Stimulated activated CD4-positive, alpha-beta T cell treated with anti-CD3 and anti-CD28 coated beads, Interleukin-15, amount 100 ng/mL, for 48 hours (primary cell): ENCODE data around the gene TTLL5.
"Not testable (repeated sequence)": the region's sequence is repeated elsewhere in the genome, so short reads cannot be mapped to it uniquely, and the experiment has no call there.

Source experiments
- DNase-seq, 2 donors: peaks; one replicate each; pipeline ENCODE4 v3.0.0-alpha.2; 2020; ENCODE audit warnings: low read depth in 2 of 2

TTLL5 gene

DNA sequence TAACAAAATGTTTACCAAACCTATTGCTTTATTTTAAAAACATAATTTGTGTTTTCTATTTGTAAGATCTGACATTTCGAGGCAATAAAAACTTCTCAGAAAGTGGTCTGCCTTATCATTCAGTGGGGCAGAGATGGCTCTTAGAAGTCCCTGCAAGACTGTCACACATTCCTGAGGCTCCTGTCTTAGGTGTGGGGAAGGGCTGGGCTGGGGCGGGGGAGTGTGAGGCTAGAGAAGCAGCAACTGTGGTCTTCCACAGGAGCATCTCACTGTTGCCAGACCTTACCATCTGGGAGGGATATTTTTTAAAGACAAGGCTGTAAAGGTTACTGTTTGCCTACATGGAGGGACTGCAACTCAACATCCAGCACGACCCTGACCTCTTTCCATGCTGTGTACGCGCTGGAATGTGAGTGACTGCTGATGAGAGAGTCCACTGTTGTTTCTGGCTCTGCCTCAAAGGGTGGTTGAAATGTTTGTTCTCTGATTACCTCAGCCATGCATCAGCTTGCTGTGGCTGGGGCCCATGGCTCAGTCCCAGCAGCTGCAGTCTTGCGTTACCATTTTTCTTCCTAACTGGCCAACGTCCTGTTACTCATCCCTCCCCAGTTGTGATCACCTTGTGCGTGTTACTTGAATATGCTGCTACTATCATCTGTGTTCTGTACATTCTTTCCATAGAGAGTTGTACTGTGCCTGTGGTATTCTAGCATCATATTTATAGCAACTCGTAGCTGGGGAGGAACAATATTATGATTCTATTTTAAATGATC lies 12.8 kb upstream of the TTLL5 start:
- DNase-seq = no peak

GRCh38 chr14:75649337-75649736 lies 11.7 kb upstream of the TTLL5 start:
- no peak for DNase-seq

DNA sequence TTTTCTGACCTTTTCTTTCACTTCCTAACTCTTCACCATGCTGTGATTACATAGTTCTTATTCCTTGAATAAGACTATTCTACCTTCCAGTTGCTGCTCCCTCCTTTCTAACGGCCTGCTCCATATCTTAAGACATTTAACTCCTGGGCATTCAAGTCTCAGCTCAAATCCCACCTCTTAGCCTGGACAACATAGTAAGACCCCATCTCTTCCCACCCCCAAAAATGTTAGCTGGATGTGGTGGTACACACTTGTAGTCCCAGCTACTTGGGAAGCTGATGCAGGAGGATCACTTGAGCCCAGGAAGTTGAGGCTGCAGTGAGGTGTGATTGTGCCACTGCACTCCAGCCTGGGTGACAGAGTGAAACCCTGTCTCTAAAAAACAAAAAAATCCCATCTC lies 11.3 kb upstream of the TTLL5 start:
- no peak for DNase-seq

DNA sequence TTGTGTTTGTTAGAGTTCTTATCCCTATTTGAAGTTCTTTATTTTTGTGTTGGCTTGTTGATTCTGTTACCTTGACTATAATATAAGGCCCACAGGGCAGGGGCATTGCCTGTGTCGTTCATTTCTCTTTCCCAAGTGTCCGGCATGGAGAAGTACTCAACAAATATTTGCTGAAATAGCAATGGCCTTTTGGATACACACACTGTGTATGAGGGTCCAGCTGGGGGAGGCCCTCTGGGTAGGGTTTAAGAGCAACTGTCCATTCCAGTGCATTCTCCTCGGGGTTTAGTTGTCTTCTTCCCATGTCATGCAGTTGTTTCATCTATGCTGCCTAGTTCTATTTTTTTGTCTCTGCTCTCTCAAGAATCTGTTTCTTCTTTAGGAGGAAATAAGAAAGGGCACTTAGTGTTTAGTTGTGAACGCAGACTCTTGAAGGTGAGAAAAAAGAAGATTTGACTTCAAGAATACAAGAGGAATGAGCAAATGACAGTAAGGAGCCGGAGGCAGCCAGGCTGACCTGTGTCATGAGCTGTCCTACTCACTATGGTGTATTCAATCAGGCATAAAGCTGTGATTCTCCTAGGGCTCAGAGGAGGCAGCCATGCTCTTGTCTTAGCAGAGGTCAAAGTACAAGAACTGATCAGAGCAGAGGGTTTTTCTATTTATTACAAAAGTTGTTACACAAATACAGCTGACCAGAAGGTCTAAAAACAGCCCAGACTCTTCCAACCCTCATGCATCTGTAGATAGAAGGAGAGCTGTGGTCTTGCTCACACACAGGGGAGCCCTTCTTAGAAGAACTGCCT lies 10.6 kb upstream of the TTLL5 start:
- no peak for DNase-seq

GRCh38 chr14:75653563-75653962 lies 7.5 kb upstream of the TTLL5 start:
- DNase-seq = no peak

GRCh38 chr14:75654127-75654732 lies 6.8 kb upstream of the TTLL5 start:
- DNase-seq = peak; percentile 62 to 76

DNA sequence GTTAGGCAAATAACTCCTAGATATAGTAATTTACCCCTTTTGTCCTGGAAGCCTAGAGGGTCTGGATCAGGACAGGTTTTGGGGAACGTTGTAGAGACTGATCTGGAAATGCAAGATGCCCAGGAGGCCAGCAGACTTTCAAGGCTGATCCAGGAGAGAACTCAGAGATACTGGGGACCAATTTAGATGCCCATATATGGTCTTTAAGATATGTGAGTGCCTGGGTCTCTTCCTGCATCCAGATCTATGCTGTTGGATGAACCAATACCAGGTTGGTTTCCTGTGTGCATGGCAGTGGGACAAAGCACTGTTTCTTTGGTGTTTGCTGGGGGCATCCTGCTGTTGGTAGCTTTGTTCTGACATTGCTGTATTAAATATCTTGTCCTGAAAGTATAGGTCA lies 5.8 kb upstream of the TTLL5 start:
- no peak for DNase-seq

DNA sequence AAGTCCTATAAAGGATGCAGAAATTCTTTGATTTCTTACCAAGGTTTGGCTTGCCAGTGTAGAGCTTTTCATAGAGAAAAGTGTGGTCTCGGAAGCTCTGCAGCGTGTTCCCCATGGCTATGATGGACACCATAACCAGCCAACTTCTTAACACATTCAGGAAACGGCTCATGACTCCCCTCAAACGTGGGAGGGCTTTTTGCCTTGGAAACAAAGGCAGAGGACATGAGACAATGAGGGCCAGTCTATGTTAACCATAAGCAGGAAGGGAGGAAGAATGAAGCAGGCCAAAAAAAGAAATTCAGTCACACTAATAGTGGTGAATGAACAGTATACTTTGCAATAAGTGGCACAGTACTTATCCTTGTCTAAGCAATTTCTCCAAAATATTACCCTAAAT lies 3.7 kb upstream of the TTLL5 start:
- DNase-seq = no peak

DNA sequence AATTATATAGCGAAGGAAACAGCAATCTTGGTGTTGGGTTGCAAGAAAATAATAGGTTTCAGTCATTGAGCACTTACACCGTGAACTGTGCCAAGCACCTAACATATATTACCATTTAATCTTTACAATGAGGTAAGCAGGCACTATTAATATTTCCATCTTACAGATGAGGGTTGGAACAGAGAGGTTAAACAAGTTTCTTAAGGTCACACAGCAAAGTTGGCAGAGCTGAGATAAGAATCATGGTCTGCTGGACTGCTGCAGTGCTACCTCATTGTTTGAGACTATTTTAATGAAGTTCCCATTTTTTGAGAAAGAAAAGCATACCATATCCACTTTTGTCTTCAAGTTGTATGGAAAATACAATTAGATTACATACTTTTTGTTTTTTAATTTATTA lies 2.1 kb upstream of the TTLL5 start:
- no peak for DNase-seq

DNA sequence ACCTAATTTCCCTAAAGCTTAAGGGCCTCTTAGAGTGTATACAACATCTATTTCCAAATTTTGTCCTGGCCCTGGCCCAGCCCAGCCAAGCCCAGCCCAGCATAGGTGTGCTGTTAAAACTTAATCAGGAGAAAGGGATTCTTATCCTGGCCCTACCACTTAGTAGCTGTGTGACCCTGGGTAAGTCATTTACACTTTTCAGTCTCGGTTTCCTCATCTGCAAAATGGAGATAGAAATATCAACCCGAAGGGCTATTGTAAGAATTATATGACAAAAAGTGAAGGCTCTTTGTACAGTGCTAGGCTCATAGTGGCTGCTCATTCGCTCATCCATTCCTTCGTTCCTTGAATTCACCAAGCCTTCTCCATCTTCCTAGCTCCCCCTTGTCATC lies 812 bp upstream of the TTLL5 start:
- DNase-seq = no peak

DNA sequence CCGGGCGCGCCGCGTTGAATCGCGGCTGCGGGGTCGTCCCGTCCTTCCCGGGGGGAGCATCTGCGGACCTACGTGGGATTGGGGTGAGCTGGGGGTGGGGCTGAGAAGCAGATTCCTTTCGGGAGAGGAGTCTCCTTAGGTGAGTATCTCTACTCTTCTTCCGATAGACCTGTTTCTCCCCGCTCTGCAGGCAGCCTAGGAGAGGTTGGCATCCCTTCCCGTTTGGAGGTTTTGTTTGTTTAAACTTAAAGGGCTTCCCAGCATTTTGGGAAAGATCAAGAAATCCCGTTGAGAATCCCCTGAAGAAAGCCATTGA lies 411 bp downstream of the TTLL5 start:
- no peak for DNase-seq

DNA sequence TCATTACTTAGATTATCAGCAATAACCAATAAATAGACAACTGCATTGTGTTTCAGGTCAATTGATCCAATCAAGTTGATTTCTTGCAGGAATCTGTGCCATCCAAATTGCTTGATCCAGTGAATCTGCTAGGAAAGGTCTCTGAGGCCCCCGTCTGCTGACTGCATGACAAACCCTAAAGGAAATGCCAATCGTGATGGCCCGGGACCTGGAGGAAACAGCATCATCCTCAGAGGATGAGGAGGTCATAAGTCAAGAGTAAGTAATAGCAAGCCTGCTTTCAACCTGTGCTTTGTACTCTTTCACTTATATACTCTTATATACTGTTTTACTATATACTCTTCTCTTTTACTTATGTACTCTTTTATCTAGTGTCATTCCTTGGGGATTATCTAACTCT lies 1.9 kb downstream of the TTLL5 start:
- DNase-seq = no peak

GRCh38 chr14:75667099-75667765 lies 6.2 kb downstream of the TTLL5 start:
- DNase-seq = no peak

GRCh38 chr14:75672605-75673192 lies 11.7 kb downstream of the TTLL5 start:
- no peak for DNase-seq

- DNase-seq = no peak
Observed at GRCh38 chr14:75673345-75674035, 12.4 kb downstream of the TTLL5 start.

DNA sequence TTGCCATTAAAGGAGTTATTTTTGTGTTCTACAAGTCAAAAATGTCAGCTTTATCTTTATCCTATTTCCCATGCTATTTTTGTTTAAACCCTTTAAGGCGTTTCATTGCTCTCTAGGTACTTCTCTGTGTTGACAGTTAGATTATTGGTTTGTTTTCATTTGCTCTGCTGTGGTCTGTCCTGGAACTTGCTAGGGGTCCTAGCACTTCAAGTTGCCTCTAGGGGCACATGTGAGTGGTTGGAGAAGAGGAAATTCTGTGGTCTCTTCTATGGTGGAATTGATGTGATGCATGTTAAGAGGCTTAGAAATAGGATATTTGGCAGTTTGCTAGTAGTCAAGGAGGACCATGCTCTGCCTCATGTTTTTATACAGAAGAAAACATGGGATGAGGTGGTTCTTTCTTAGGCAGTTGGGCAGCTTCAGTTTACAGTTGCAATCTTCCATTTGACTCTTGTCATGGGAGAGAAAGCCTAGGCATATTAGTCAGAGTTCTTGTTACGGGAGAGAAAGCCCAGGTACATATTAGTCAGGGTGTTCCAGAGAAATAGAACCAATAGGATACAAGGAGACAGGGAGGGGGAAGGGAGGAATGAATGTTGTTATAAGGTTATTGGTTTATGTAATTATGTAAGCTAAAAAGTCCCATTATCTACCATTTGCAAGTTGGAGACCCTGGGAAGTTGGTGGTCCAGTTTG lies 14.4 kb downstream of the TTLL5 start:
- no peak for DNase-seq

- DNase-seq = no peak
Observed at GRCh38 chr14:75685910-75686309, 24.9 kb downstream of the TTLL5 start.

DNA sequence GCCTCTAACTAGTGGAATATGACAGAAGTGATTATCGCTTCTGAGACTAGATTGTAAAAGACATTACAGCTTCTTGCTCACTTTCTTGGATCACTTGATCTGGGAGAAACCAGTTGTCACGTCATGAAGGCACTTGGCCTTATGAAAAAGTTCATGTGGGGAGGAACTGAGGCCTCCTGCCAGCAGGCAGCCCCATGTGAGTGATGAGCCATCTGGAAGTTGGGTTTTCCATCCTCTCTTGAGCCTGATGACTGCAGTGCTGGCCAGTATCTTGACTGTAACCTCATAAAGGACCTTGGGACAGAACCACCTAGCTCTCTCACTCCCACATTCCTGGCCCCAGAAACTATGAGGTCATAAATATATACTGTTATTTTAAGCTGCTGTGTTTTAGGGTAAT lies 28.0 kb downstream of the TTLL5 start:
- DNase-seq = no peak

GRCh38 chr14:75690010-75690409 lies 29.0 kb downstream of the TTLL5 start:
- DNase-seq = no peak

GRCh38 chr14:75695025-75695424 lies 34.0 kb downstream of the TTLL5 start:
- DNase-seq = not testable (repeated sequence)

DNA sequence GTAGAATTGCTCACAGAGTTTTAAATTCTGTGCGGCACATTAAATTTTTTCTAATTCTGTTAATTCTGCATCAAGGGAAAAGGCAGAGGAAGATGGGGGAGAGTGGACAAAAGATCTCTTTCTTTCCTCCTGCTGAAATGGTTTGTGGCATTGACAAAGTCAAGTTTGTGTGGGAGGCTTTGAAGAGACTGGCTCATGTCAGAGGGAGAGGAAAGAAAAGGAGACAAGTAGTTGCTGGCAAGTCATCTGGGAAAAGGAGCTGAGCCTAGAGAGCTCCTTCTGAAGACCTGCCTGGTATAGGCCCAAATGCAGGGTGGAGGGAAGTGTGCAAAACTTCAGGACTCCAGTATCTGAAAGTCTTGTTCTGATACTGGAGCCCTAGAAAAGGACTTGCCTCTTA lies 36.3 kb downstream of the TTLL5 start:
- no peak for DNase-seq
